HG02588 (cell line): ENCODE results near the gene SERINC4.
A peak's percentile ranks its signal among the peaks of the same experiment; 100 is the strongest.

Source experiments
- ATAC-seq: cut with Tn5 transposase; IDR thresholded peaks from one replicate; pipeline ENCODE4 v1.9.1; 2021; ENCODE audit warnings: mild to moderate bottlenecking, moderate library complexity; ENCODE audit not compliant: unreplicated experiment

SERINC4 gene

DNA sequence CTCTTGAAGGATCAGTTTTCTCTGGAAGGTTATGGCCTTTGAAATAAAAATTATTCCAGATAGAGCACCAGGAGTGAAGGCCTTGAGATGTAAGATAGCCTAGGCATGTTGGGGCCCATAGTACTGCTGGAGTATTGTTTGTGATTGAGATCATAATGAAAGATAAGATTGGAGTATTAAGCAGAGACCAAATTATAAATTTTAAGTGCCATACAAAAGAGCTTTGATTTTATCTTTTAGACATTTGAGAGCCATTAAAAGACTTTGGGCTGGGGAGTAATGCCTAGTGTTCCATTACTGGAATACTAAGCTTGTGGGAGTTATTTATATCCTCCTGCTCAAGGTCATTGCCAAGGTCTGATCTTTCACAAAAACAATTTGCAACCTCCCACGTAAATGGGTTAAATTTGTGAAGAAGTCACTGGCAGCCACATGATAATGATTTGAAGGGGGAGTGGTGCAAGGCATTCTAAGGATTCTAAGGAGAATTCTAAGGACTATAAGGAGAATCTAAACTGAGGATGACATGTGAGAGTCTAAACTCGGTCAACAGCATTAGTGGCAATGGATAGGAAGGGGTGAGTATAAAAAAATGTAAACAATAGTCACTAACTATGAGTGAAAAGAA lies 36.1 kb downstream of the SERINC4 start:
- ATAC-seq, result no peak

DNA sequence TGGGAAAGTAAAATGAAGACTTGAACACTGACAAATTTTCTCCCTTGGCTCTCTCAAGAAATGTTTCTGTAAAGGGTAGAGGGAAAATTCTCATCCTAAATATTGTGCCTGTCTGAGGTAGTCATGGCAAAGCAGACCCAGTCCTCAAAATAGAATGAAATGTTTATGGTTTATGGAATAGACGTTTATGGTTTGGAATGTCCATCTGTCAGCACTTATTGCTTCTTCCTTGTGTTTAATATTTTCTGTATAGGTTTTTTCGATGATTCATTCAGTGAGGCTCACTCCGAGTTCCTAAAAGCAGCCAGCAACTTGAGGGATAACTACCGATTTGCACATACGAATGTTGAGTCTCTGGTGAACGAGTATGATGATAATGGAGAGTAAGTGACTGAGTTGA lies 37.2 kb downstream of the SERINC4 start:
- no peak for ATAC-seq

- ATAC-seq, result no peak
Observed at GRCh38 chr15:43751885-43752284, 48.1 kb downstream of the SERINC4 start.

DNA sequence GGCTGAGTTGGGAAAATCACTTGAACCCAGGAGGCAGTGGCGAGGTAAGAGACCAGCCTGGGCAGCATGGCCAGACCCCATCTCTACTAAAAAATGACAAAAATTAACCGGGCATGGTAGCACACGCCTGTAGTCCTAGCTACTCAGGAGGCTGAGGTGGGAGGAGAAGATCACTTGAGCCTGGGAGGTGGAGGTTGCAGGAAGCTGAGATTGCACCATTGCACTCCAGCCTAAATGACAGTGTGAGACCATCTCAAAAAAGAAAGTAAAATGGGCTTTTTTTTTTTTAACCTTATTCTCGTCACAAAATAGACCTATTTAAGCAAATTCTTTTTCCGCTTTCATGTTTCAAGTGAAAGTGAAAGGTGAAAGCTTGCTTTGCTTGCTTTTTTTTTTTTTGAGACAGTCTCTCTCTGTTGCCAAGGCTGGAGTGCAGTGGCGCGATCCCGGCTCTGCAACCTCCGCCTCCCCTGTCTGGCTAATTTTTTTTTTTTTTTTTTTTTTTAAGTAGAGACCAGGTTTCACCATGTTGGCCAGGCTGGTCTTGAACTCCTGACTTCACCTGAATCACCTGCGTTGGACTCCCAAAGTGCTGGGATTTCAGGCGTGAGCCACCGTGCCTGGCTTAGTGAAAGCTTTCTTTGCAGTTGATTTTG lies 50.2 kb downstream of the SERINC4 start:
- no peak for ATAC-seq

- ATAC-seq, result no peak
Observed at GRCh38 chr15:43748376-43748775, 51.6 kb downstream of the SERINC4 start.

GRCh38 chr15:43746903-43747309 lies 53.1 kb downstream of the SERINC4 start:
- peak; percentile 1 for ATAC-seq

GRCh38 chr15:43746245-43746902 lies 53.6 kb downstream of the SERINC4 start, which contains the start of gene PDIA3:
Gene PDIA3, plus strand, starts transcription at chr15:43746438. Its CDS starts 102 bp downstream, at chr15:43746540.
- peak; percentile 81 for ATAC-seq
